ENCODE results near the gene TRAF5. TPM values are rescaled to one million over a fixed set of nuclear protein-coding genes. Genes with fewer than 3 reads are reported as not detected.
A peak's percentile ranks its signal among the peaks of the same experiment; 100 is the strongest.
"Not testable (repeated sequence)": the region's sequence is repeated elsewhere in the genome, so short reads cannot be mapped to it uniquely, and the experiment has no call there.

TRAF5 gene
- total RNA-seq, 1 donor from 2014 or later = 13.9 TPM

GRCh38 chr1:211347077-211347844 lies 20.6 kb downstream of the TRAF5 start:
- no peak for DNase-seq

GRCh38 chr1:211348547-211348946 lies 21.9 kb downstream of the TRAF5 start:
- no peak for DNase-seq

GRCh38 chr1:211349741-211350140 lies 23.1 kb downstream of the TRAF5 start:
- DNase-seq = no peak

GRCh38 chr1:211352055-211352454 lies 25.4 kb downstream of the TRAF5 start:
- DNase-seq = not testable (repeated sequence)

GRCh38 chr1:211352465-211352864 lies 25.8 kb downstream of the TRAF5 start:
- no peak for DNase-seq

GRCh38 chr1:211352985-211353515 lies 26.4 kb downstream of the TRAF5 start:
- DNase-seq = no peak

- DNase-seq = no peak
Observed at GRCh38 chr1:211353562-211354212, 27.1 kb downstream of the TRAF5 start.

GRCh38 chr1:211355873-211356272 lies 29.2 kb downstream of the TRAF5 start:
- DNase-seq = no peak

- DNase-seq = peak; percentile 13
Observed at GRCh38 chr1:211356723-211357407, 30.2 kb downstream of the TRAF5 start.

GRCh38 chr1:211358685-211359084 lies 32.1 kb downstream of the TRAF5 start:
- no peak for DNase-seq

GRCh38 chr1:211359876-211360275 lies 33.2 kb downstream of the TRAF5 start:
- no peak for DNase-seq

GRCh38 chr1:211361202-211361601 lies 34.6 kb downstream of the TRAF5 start:
- DNase-seq = no peak

GRCh38 chr1:211369640-211370039 lies 43.0 kb downstream of the TRAF5 start:
- no peak for DNase-seq

GRCh38 chr1:211370669-211371068 lies 44.0 kb downstream of the TRAF5 start:
- no peak for DNase-seq

- no peak for DNase-seq
Observed at GRCh38 chr1:211371406-211372105, 44.9 kb downstream of the TRAF5 start.

- DNase-seq = no peak
Observed at GRCh38 chr1:211372463-211372862, 45.8 kb downstream of the TRAF5 start.

GRCh38 chr1:211375146-211375818 lies 48.6 kb downstream of the TRAF5 start:
- no peak for DNase-seq

- DNase-seq = no peak
Observed at GRCh38 chr1:211375949-211376348, 49.3 kb downstream of the TRAF5 start.

GRCh38 chr1:211376807-211377470 lies 50.3 kb downstream of the TRAF5 start:
- DNase-seq = no peak

- DNase-seq = no peak
Observed at GRCh38 chr1:211377539-211378450, 51.2 kb downstream of the TRAF5 start.

All from occipital lobe (tissue), 2 donors.